GM19468 (cell line): Measurements from ENCODE around the gene NEMP2.
"Not testable (repeated sequence)": the region's sequence is repeated elsewhere in the genome, so short reads cannot be mapped to it uniquely, and the experiment has no call there.

ENCODE experiments used
- ATAC-seq: cut with Tn5 transposase; IDR thresholded peaks from one replicate; pipeline ENCODE4 v1.9.1; 2021; ENCODE audit warnings: mild to moderate bottlenecking, moderate library complexity, moderate number of reproducible peaks; ENCODE audit not compliant: unreplicated experiment; ENCODE audit errors: extremely low read depth

The NEMP2 gene

GRCh38 chr2:190528521-190529001, 6.0 kb downstream of the NEMP2 start:
- no peak for ATAC-seq

DNA sequence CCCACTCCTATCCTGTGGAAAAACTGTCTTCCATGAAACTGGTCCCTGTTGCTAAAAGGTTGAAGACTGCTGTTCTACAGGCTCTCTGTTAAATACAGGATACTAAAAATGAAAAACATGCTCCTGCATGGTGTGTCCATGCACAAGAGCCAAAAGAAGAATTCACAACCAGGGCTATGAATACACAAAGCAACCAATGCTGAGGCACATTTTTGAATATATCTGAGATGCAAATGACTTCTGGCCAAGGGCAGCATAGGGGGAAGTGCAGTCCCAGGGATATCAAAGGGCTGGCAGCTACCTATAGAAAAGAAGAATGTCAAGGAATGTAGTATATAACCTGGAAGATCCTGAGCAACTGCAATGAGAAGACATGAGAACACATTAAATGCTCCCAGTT, 6.6 kb downstream of the NEMP2 start:
- no peak for ATAC-seq

DNA sequence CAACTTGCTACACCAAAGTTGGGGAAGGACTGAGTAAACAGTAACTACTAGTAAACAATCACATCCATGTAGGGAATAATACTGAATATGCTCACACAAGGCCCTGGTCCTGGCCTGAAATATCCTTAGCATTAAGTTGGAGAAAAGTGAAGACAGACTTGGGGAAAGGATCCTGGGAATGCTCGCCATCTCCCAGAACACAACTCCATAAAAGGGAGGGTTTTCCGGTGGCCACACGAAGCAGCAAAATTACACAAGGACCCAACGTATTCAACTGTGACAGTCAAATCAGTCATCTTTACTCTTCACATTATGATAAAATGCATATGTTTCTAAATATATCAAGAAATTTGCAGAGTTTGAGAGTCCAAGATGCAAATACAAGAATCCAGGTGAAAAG, 7.3 kb downstream of the NEMP2 start:
- ATAC-seq = no peak

GRCh38 chr2:190526105-190526750, 8.3 kb downstream of the NEMP2 start:
- no peak for ATAC-seq

- no peak for ATAC-seq
These were observed 9.6 kb downstream of the NEMP2 start for GRCh38 chr2:190524928-190525327.

DNA sequence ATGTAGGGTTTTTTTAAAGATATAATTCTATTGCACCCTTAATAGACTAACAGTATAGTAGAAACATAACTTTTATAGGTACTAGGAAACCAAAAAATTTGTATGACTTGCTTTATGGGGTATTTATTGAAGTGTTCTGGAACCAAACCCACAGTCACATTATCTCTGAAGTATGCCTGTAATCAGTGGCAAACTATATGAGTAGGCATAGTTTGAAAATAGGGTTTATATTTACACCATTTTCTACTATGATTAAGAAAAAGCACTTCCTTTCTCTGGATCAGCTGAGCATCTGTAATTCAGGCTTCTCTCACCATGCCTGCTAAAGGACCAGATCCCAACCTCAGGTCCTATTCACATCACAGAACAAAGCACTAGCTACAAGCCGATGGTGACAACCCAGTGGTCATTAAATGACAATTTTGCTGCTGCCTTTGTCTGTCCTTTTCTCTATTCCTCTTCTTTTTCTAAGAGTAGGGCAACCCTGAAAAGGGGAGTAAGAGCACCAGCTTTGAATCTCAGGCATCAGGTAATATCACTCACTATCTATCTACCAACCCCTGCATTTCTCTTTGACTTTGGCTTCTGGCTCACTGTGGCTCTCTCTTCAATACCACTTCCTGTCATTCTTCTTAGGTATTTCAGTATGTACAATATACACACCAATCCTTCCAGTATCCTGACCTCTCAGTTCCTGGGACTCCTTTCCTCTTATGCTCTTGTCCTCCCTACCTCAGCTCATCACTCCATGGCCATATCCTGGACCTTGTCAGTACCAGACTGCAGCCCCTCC, 14.4 kb downstream of the NEMP2 start:
- ATAC-seq = no peak

DNA sequence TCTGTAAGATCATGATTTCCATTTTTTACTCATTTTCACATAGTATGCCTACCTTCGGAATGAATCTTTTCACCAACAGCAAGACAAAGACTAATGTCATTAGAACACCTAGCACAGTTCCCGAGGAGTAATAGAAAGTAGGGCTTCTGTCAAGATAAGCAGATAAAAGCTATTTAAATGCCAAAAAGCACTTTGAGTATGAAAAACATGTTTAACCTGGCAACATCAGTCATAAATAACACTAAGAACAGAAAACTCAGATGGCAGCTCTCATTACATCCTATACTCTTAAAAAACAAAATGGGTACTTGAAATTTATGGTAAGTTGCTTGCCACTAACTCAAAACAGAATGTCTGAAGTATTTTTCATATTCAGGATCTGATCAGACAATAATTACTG, 17.1 kb downstream of the NEMP2 start:
- ATAC-seq = no peak

DNA sequence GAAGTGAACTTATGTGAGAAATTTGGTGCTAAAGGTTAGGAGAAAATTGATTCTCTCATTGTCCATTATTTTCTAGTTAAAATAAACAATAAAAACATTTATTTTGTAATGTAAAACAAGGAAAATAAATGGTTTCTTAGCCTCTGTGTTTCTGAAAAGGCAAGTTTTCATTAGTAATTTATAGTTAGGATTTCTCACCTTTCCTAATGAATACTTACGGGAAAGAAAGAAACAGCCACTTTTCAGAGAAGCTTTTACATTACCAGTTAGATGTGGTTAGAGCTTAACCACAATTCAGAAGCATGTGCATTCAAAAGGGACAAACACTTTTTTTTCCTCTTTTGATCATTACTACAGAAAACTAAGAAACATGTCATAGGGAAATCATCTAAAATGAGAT, 18.8 kb downstream of the NEMP2 start:
- ATAC-seq = no peak

- no peak for ATAC-seq
These were observed 19.8 kb downstream of the NEMP2 start for GRCh38 chr2:190514676-190515075.

DNA sequence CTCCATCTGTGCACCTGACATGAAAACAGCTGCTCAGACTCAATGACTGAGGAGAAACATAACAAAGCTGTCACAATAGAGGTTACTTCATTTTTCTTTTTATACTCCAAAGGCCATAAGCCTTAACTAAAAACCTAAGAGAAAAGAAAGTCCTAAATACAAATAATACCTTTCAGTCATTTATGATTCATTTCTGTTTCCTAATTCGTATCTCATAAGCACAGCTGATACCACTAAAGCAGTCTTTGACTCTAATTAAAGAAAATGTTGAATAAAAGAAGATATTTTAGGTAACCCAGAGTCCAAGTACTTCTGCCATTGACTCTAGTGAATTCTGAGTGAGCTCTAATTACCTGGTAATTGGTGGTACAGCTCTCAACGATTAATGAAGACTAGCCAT, 20.6 kb downstream of the NEMP2 start:
- ATAC-seq = no peak

GRCh38 chr2:190512539-190513095, 21.9 kb downstream of the NEMP2 start:
- no peak for ATAC-seq

GRCh38 chr2:190511104-190511503, 23.4 kb downstream of the NEMP2 start:
- ATAC-seq = no peak

- not testable (repeated sequence) for ATAC-seq
These were observed 24.6 kb downstream of the NEMP2 start for GRCh38 chr2:190509895-190510294.

DNA sequence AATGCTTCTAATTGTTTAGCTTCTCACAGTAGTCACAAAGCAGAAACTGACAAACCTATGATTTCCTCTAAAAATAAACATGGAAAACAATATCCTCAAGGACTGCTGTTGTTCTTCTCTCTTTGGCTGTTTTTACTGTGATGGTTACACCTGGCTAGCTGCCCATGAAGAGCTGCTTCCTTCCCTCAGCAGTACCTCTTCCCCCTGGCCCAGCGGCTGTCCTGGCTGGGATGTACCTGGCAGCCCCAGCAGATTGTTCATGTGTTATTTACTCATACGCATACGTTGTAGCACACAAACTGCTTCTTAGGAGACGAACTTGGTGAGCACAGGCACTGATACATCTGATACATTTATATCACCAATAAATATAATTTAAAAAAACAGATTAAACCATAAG, 27.4 kb downstream of the NEMP2 start:
- no peak for ATAC-seq

DNA sequence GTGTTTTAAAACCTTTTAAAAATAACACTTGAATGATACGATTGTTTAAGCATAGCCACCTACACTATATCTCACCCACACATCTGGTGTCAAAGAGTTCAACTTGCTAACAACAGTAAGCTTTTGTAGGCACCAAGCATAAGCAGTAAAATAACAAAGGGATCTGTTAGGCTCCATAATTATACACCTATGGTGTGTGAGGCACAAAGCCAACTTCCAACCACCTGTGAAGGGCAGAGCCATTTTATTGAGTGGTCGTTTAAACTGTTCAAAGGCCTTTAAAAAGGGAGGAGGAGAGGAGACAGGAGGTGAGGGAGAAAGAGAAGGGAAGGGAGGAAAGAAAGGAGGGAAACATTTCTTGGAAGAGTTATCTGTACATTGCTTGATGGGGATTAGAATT, 27.9 kb downstream of the NEMP2 start:
- no peak for ATAC-seq

DNA sequence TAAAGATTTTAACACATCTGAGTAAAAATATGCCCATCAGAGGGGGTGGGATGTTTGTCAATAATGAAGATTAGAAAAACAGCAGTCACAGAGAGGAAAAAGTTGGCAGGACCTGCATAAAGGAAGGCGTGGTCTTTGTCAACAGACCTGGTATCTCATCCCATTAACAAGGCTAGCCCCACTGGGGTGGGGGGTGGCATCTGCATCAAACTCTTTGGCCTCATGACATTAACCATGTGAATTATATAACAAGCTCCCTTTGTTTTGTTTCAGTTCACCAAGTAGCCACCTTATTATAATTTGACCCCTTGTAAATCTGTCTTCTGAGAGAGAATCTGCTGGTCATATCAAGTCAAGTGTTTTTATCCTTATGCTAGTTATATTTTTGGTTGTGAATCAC, 28.8 kb downstream of the NEMP2 start:
- no peak for ATAC-seq

DNA sequence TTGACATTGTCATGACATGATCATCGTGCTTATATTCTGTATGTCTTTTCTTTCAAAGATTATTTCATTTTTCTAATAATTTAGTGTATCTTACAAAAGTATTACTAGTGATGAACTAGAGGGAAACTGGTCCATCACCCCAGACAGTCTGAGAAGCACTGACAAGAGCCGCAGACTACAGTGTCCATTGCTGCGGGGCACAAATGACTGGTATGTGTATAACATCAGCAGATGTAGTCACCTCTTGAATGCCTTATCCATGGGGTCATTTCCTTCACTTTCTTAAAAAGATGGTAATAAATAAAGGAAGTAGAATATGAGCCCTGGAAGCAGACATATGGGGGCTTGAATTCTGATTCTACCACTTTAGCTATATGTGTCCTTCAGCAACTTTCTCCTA, 29.6 kb downstream of the NEMP2 start:
- ATAC-seq = no peak

DNA sequence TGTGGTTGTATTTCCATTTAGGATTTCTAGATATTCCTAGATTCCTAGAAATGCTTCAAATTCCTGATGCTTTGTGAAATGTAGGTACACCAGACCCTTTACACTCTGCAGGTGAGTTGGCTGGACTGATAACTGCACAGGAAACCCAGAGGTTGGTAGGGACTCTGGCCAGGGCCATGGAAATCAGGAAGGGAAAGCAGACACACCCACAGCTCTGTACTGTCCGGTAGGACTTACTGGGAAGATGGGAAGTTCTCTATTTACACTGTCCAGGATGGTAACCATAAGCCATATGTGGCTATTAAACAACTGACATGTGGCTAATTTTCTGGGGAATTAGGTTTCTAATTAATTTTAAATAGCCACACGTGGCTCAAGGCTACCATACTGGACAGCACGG, 31.4 kb downstream of the NEMP2 start:
- no peak for ATAC-seq

- ATAC-seq = no peak
These were observed 32.7 kb downstream of the NEMP2 start for GRCh38 chr2:190501702-190502407.

DNA sequence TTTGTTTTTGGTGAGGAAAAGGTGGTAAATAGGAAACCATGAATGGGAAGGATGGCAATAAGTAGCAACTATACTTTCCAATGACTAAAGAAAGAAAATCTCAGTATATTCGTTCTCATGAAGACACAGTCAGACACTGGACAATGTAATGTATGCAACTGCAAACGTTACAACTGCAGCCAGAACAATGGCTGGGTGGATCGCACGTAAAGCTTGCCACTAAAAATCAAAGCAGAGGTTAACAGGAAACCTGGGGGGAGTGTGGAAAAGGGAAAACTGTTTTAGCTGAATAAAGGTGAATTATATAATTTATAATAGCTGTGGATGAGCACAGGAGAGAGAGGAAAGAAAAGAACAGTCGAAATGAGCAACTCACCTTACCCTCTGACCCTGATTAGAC, 33.3 kb downstream of the NEMP2 start:
- no peak for ATAC-seq

GRCh38 chr2:190500054-190500502, 34.4 kb downstream of the NEMP2 start:
- no peak for ATAC-seq
